ENCODE measurements around the gene ZNF385B.

DNA sequence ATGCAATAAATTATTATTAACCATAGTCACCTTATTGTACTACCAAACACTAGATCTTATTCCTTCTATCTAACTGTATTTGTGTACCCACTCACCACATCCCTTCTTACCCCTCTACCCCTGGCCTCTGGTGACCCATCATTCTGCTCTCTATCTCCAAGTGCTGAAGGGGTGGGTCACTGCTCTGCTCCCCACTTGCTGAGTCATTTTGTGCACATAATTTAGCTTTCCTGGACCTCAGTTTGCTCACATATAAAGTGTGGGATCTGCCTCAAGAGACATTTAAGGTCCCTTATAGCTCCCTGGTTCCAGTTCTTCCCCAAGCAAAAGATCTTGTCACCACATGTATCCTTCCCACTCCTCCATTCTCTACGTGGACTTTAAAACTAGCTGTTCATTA lies 169.4 kb downstream of the ZNF385B start:
- TF ChIP-seq POLR2AphosphoS5 (IDR thresholded peaks at IDR 0.05; ENCODE audit: low read depth, low read length) (no peak), TAF1 (IDR thresholded peaks at IDR 0.05; ENCODE audit: borderline replicate concordance, low read depth, low read length) (no peak), POLR2A (IDR thresholded peaks at IDR 0.05; ENCODE audit: low read depth, low read length) (no peak)
